ENCODE measurements around the gene PSME4. TPM values are rescaled to one million over a fixed set of nuclear protein-coding genes. Genes with fewer than 3 reads are reported as not detected.
"Not testable (repeated sequence)": the region's sequence is repeated elsewhere in the genome, so short reads cannot be mapped to it uniquely, and the experiment has no call there.

PSME4 gene
- total RNA-seq, 4 donors from 2014 or later, result 144 to 247 (median 162) TPM

DNA sequence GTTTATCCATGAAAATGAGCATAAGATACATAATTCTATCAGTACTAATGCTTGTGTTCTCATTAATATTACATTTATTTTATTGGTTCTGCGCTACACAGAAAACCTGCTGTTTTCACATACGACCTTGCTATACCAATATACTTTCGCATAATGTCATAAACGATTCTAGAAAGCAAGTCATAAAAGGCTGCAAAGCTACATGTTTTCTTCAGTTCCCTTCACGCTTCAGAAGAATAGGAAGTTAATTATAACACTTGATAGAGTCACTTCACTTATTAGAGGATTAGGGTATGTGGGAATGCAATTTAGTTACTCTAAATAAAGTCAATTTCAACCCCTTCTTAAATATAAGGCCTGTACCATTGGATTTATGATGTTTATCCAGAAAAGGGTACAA, 29.0 kb downstream of the PSME4 start:
- ATAC-seq (no peak), DNase-seq (no peak)
- Histone ChIP-seq H3K4me3 (no peak overlapping the region), H3K36me3 (peaks cover 0 to 22% of the 10 kb centered on the region in 2 donors), H3K4me1 (peaks cover 41 to 46% of the 10 kb centered on the region in 2 donors), H3K27ac (peak overlapping the region in 2 of 4 donors; percentile 26 to 49), H3K27me3 (no peaks in the 10 kb centered on the region), H3K9me3 (no peaks in the 10 kb centered on the region)
- in situ Hi-C loops (cut with MboI; ENCODE audit: low sequenced_read_pairs in 4 of 4) (no loop called here), intact Hi-C loops (cut with DNase I; ENCODE audit: low total_unique reads) (no loop called here)
- TF ChIP-seq, protein P1, sequence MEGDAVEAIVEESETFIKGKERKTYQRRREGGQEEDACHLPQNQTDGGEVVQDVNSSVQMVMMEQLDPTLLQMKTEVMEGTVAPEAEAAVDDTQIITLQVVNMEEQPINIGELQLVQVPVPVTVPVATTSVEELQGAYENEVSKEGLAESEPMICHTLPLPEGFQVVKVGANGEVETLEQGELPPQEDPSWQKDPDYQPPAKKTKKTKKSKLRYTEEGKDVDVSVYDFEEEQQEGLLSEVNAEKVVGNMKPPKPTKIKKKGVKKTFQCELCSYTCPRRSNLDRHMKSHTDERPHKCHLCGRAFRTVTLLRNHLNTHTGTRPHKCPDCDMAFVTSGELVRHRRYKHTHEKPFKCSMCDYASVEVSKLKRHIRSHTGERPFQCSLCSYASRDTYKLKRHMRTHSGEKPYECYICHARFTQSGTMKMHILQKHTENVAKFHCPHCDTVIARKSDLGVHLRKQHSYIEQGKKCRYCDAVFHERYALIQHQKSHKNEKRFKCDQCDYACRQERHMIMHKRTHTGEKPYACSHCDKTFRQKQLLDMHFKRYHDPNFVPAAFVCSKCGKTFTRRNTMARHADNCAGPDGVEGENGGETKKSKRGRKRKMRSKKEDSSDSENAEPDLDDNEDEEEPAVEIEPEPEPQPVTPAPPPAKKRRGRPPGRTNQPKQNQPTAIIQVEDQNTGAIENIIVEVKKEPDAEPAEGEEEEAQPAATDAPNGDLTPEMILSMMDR (IDR thresholded peaks at IDR 0.05 in 4 of 5, conservative IDR thresholded peaks at IDR 0.05 in 1 of 5), result no peak
- TF ChIP-seq POLR2A (IDR thresholded peaks at IDR 0.05), result no peak

DNA sequence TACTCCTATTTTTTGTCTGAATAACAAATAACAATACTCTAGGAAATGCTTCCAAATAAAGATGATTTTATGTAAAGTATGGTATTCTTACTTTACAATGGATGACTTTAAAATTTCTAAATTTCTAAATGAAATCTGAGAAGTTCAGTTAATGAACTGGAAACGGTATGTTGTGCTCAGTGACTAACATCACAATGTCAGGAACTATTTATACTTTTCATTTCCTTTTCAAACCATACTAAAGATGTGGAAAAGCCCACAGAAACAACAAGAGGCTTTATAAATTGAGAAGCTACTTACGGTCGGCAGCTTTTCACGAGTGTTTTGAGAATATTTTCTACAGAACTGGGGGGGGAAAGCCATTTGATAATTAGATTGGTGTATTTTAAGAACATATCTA, 31.1 kb downstream of the PSME4 start:
- in situ Hi-C loops (cut with MboI; ENCODE audit: low sequenced_read_pairs in 4 of 4), result no loop called here
- intact Hi-C loops (cut with DNase I; ENCODE audit: low total_unique reads), result loop anchor here (5.0 kb wide), 1 partner anchor 42 kb away; no protein-coding TSS in a partner anchor
- Histone ChIP-seq H3K4me3 (no peak overlapping the region), H3K27ac (peak overlapping the region; percentile 69 to 85 (median 81)), H3K27me3 (no peaks in the 10 kb centered on the region), H3K36me3 (peaks cover 0 to 34% of the 10 kb centered on the region in 2 donors), H3K4me1 (peaks cover 25 to 31% of the 10 kb centered on the region in 2 donors), H3K9me3 (no peaks in the 10 kb centered on the region)
- DNase-seq (no peak), ATAC-seq (peak in 1 of 2 donors; percentile 44)
- TF ChIP-seq POLR2A (IDR thresholded peaks at IDR 0.05), result no peak
- TF ChIP-seq, protein P1 (IDR thresholded peaks at IDR 0.05 in 4 of 5, conservative IDR thresholded peaks at IDR 0.05 in 1 of 5), result no peak

DNA sequence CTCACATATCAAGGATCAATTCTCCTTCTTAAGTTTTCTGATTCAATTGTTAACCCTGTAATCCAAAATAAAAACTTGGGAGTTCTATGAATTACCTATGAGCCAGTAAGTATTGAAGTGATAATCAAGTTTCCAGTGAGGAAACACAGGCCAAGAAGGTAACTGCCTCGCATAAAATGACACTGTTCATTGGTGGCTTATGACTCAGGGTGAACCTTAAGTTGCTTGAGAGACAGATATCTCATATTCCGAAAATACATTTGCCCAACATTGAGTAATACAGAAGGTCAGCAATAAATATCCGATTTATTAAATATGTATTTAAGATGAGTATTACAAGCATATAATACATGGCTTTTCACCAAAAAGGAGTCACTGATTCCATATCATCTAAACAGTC, 31.9 kb downstream of the PSME4 start:
- H3K9me3 ChIP-seq, result no peaks in the 10 kb centered on the region
- no peak overlapping the region for H3K4me3 ChIP-seq
- TF ChIP-seq POLR2A (IDR thresholded peaks at IDR 0.05), result no peak
- TF ChIP-seq, protein P1 (IDR thresholded peaks at IDR 0.05 in 4 of 5, conservative IDR thresholded peaks at IDR 0.05 in 1 of 5), result no peak
- in situ Hi-C loops (cut with MboI; ENCODE audit: low sequenced_read_pairs in 4 of 4), result no loop called here
- H3K27ac ChIP-seq, result peak overlapping the region; percentile 69 to 85 (median 81)
- intact Hi-C loops (cut with DNase I; ENCODE audit: low total_unique reads), result loop anchor here (5.0 kb wide), 1 partner anchor 42 kb away; no protein-coding TSS in a partner anchor
- peaks cover 0 to 42% of the 10 kb centered on the region in 2 donors for H3K36me3 ChIP-seq
- DNase-seq (peak; percentile 22 to 34), ATAC-seq (peak; percentile 98 to 99)
- peaks cover 22 to 25% of the 10 kb centered on the region in 2 donors for H3K4me1 ChIP-seq
- no peaks in the 10 kb centered on the region for H3K27me3 ChIP-seq

GRCh38 chr2:53933329-53933728, 37.5 kb downstream of the PSME4 start:
- intact Hi-C loops (cut with DNase I; ENCODE audit: low total_unique reads), result no loop called here

DNA sequence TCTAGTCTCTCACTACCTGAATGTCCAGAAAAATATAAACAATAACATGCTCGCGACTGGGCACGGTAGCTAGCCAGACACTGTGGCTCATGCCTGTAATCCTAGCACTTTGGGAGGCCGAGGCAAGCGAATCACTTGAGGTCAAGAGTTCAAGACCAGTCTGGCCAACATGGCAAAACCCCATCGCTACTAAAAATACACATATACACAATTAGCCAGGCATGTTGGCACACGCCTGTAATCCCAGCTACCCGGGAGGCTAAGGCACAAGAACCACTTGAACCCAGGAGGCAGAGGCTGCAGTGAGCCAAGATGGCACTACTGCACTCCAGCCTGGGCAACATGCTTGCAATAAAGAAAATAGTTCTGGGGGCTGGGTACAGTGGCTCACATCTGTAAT, 44.5 kb downstream of the PSME4 start:
- H3K27ac ChIP-seq, result peak overlapping the region in 3 of 4 donors; percentile 43 to 47 (median 45)
- peak; percentile 30 to 79 for ATAC-seq
- H3K36me3 ChIP-seq, result peaks cover 2 to 92% of the 10 kb centered on the region in 2 donors
- H3K27me3 ChIP-seq; H3K4me1 ChIP-seq; H3K4me3 ChIP-seq; H3K9me3 ChIP-seq; in situ Hi-C loops (cut with MboI; ENCODE audit: low sequenced_read_pairs in 4 of 4); intact Hi-C loops (cut with DNase I; ENCODE audit: low total_unique reads): not testable (repeated sequence)
- peak in 1 of 2 donors; percentile 57 for DNase-seq

More at GRCh38 chr2:53933329-53933728, 37.5 kb downstream of the PSME4 start:
- in situ Hi-C loops (cut with MboI; ENCODE audit: low sequenced_read_pairs in 4 of 4), result no loop called here
- Histone ChIP-seq H3K36me3 (peaks cover 0 to 94% of the 10 kb centered on the region in 2 donors), H3K27ac (no peak overlapping the region), H3K4me1 (peaks cover 2 to 3% of the 10 kb centered on the region in 2 donors), H3K27me3 (no peaks in the 10 kb centered on the region), H3K4me3 (no peak overlapping the region), H3K9me3 (no peaks in the 10 kb centered on the region)
- ATAC-seq (no peak), DNase-seq (no peak)
- TF ChIP-seq, protein P1 (IDR thresholded peaks at IDR 0.05 in 4 of 5, conservative IDR thresholded peaks at IDR 0.05 in 1 of 5), result no peak
- no peak for TF ChIP-seq POLR2A (IDR thresholded peaks at IDR 0.05)

All from gastrocnemius medialis (tissue), 4 donors.